Karpas-422 (cell line): Measurements from ENCODE around the gene MXRA8. TPM values are rescaled to one million over a fixed set of nuclear protein-coding genes. Genes with fewer than 3 reads are reported as not detected.
"Not testable (repeated sequence)": the region's sequence is repeated elsewhere in the genome, so short reads cannot be mapped to it uniquely, and the experiment has no call there.

ENCODE experiments used
- DNase-seq: peaks from one replicate; pipeline ENCODE4 v3.0.0-alpha.2; 2015
- H2AFZ ChIP-seq: fragments of 200-600 bp; sonication (generic); 2 replicates; pipeline ENCODE4 v1.6.1; 2014; ENCODE audit warnings: antibody characterized with exemption, low read length, mixed read lengths
- H3K27ac ChIP-seq: fragments of 200-600 bp; sonication (generic); 2 replicates; pipeline ENCODE4 v1.5.1; 2014; ENCODE audit warnings: mild to moderate bottlenecking, low read length, moderate library complexity
- H3K27me3 ChIP-seq: fragments of 200-600 bp; sonication (generic); 2 replicates; pipeline ENCODE4 v1.6.1; 2014; ENCODE audit warnings: low read length, mixed read lengths
- H3K36me3 ChIP-seq: fragments of 200-600 bp; sonication (generic); 2 replicates; pipeline ENCODE4 v1.6.1; 2014; ENCODE audit warnings: low read length, mixed read lengths; ENCODE audit not compliant: insufficient read depth
- H3K4me1 ChIP-seq: fragments of 200-600 bp; sonication (generic); 2 replicates; pipeline ENCODE4 v1.6.1; 2014; ENCODE audit warnings: mild to moderate bottlenecking, low read length, mixed read lengths
- H3K4me2 ChIP-seq: fragments of 200-600 bp; sonication (generic); 2 replicates; pipeline ENCODE4 v1.6.1; 2014; ENCODE audit warnings: low read length, low read depth, mild to moderate bottlenecking; ENCODE audit not compliant: poor library complexity, severe bottlenecking
- H3K4me3 ChIP-seq: fragments of 200-600 bp; sonication (generic); 2 replicates; pipeline ENCODE4 v1.5.1; 2014; ENCODE audit warnings: mild to moderate bottlenecking, antibody characterized with exemption, low read length, mixed read lengths
- H3K79me2 ChIP-seq: fragments of 200-600 bp; sonication (generic); 2 replicates; pipeline ENCODE4 v1.6.1; 2014; ENCODE audit warnings: mild to moderate bottlenecking, low read length, mixed read lengths
- H3K9ac ChIP-seq: fragments of 200-600 bp; sonication (generic); 2 replicates; pipeline ENCODE4 v1.6.0; 2014; ENCODE audit warnings: low read length
- H3K9me2 ChIP-seq: fragments of 200-600 bp; sonication (generic), shearing (Covaris generic); replicated peaks from 2 replicates; pipeline ENCODE4 v1.6.0; 2014; ENCODE audit warnings: mild to moderate bottlenecking, low read length, moderate library complexity; ENCODE audit not compliant: insufficient read depth
- H3K9me3 ChIP-seq: fragments of 300-700, 200-600 bp; sonication (generic); 2 replicates; pipeline ENCODE4 v1.6.1; 2014; ENCODE audit warnings: low read length, mixed read lengths
- H4K20me1 ChIP-seq: fragments of 200-600 bp; sonication (generic); 2 replicates; pipeline ENCODE4 v1.6.1; 2014; ENCODE audit warnings: mild to moderate bottlenecking, antibody characterized with exemption, low read length, low read depth; ENCODE audit not compliant: insufficient read depth
- total RNA-seq: library from RNA; depleted of rRNA; stranded (reverse); fragments of >200 nt; shearing (Covaris generic); gene quantifications from 2 replicates; pipeline ENCODE4 v1.2.3, GENCODE V29; 2014; ENCODE audit warnings: low replicate concordance

MXRA8 gene
- total RNA-seq, 1 experiment from 2014 or later, result not detected

DNA sequence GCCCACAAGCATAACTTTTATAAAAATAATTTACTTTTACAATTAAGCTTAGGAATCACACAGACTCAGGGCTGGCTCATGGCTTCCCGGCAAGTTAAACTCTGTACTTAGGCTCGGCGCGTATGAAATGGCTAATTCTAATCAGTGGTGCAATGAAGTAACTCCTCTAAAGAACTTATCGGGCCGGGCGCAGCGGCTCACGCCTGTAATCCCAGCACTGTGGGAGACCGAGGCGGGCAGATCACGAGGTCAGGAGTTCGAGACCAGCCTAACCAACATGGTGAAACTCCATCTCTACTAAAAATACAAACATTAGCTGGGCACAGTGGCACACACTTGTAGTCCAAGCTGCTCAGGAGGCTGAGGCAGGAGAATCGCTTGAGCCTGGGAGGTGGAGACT lies 11.7 kb upstream of the MXRA8 start:
- H3K4me2 ChIP-seq, H3K4me3 ChIP-seq: not testable (repeated sequence)
- peaks cover 18% of the 10 kb centered on the region for H3K9me3 ChIP-seq

DNA sequence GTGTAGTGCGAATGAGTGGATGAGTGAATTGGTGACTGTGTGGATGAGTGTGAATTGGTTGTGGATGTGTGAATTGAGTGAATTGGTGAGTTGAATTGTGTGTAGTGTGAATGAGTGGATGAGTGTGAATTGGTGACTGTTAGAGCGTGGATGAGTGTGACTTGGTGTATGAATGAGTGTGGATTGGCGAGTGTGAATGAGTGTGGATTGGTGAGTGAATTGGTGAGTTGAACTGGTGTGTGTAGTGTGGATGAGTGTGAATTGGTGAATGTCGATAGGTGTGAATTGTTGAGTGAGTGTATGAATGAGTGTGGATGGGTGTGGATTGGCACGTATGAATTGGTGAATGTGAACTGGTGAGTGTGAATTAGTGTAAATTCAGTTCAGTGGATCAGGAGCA lies 9.0 kb upstream of the MXRA8 start:
- Histone ChIP-seq H4K20me1 (no peaks in the 10 kb centered on the region), H3K4me3 (no peak overlapping the region), H3K79me2 (peaks cover 5% of the 10 kb centered on the region; the same call in 1 of the 2 replicates), H3K36me3 (no peaks in the 10 kb centered on the region), H2AFZ (no peak overlapping the region), H3K9me3 (peaks cover 18% of the 10 kb centered on the region), H3K4me2 (no peak overlapping the region), H3K27ac (no peak overlapping the region), H3K27me3 (no peaks in the 10 kb centered on the region), H3K4me1 (peaks cover 9% of the 10 kb centered on the region), H3K9me2 (no peaks in the 10 kb centered on the region), H3K9ac (no peak overlapping the region)
- no peak for DNase-seq

More for the DNA sequence above, 11.7 kb upstream of the MXRA8 start:
- not testable (repeated sequence) for H2AFZ ChIP-seq, H3K9ac ChIP-seq, H3K9me2 ChIP-seq, H3K27ac ChIP-seq, DNase-seq, H4K20me1 ChIP-seq, H3K36me3 ChIP-seq, H3K27me3 ChIP-seq
- Histone ChIP-seq H3K4me1 (peaks cover 27% of the 10 kb centered on the region), H3K79me2 (peaks cover 26% of the 10 kb centered on the region)

DNA sequence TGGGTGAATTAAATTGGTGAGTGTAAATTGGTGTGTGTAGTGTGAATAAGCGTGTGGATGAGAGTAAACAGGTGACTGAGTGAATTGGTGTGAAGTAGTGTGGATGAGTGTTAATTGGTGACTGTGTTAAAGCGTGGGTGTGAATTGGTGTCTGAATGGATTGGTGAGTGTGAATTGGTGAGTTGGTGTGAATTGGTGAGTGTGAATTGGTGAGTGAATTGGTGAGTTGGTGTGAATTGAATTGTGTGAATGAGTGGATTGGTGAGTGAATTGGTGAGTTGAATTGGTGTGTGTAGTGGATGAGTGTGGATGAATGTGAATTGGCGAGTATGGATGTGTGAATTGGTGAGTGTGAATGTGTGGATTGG lies 8.3 kb upstream of the MXRA8 start:
- H3K9ac ChIP-seq, result no peak overlapping the region
- no peak overlapping the region for H3K4me2 ChIP-seq
- H3K36me3 ChIP-seq, result no peaks in the 10 kb centered on the region
- H3K9me3 ChIP-seq, result peaks cover 18% of the 10 kb centered on the region
- peaks cover 5% of the 10 kb centered on the region for H3K4me1 ChIP-seq
- H3K27me3 ChIP-seq, result no peaks in the 10 kb centered on the region
- H4K20me1 ChIP-seq, result no peaks in the 10 kb centered on the region
- no peak overlapping the region for H3K4me3 ChIP-seq
- no peak overlapping the region for H3K27ac ChIP-seq
- DNase-seq, result no peak
- H2AFZ ChIP-seq, result no peak overlapping the region
- peaks cover 4% of the 10 kb centered on the region; the same call in 1 of the 2 replicates for H3K79me2 ChIP-seq
- H3K9me2 ChIP-seq, result no peaks in the 10 kb centered on the region

DNA sequence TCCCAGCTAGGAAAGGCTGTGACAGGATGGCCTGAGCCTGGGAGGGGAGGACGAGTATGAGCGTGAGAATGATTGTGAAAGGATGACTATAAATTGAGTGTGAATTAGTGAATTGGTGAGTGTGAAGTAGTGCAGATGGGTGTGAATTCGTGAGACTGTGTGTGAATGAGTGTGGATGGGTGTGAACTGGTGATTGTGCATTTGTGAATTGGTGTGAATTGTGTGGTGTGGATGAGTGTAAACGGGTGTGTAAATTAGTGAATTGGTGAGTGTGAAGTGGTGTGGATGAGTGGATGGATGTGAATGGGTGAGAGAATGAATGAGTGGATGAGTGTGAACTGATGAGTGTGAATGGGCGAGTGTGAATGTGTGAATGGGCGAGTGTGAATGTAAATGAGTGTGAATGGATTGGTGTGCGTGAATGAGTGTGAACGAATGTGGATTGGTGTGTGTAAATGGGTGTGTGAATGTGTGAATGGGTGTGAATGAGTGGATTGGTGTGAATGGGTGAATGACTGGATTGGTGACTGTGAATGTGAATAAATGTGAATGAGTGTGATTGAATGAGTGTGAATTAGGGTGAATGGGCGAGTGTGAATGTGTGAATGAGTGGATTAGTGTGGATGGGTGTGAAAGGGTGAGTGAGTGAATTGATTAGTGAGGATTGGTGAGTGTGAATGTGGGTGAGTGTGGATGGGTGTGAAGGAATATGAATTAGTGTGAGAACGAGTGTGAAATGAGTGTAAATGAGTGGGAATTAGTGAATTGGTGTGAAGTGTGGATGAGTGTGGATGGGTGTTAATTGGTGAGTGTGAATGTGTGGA lies 7.7 kb upstream of the MXRA8 start:
- Histone ChIP-seq H3K4me1 (0 out of 2 replicates have a peak, but pooled peaks cover 3% of the 10 kb centered on the region), H3K27ac (no peak overlapping the region), H3K9ac (no peak overlapping the region), H3K27me3 (no peaks in the 10 kb centered on the region), H3K79me2 (no peaks in the 10 kb centered on the region), H3K4me3 (no peak overlapping the region), H4K20me1 (no peaks in the 10 kb centered on the region), H3K4me2 (no peak overlapping the region), H3K9me2 (no peaks in the 10 kb centered on the region), H2AFZ (no peak overlapping the region), H3K9me3 (peaks cover 18% of the 10 kb centered on the region), H3K36me3 (no peaks in the 10 kb centered on the region)
- DNase-seq, result no peak

DNA sequence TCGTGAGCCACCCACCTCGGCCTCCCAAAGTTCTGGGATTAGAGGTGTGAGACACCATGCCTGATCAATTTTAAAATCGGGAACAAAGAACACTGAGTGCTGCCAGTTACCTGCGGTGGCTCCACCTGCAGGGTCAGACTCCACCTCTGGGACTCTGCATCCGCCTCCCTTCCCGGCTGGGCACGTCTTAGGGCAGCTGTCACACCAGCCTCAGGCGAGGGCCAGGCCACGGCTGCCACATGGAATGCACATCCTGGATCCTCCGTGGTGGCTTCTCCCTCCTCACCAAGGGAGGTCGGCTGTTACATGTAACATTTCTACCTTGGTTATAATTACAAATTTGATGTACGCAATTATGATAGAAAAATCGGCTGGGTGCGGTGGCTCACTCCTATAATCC lies 5.9 kb upstream of the MXRA8 start:
- H3K9me3 ChIP-seq, result peaks cover 18% of the 10 kb centered on the region
- no peak overlapping the region for H3K27ac ChIP-seq
- no peaks in the 10 kb centered on the region for H3K9me2 ChIP-seq
- H3K4me1 ChIP-seq, result 0 out of 2 replicates have a peak, but pooled peaks cover 3% of the 10 kb centered on the region
- H3K36me3 ChIP-seq, result no peaks in the 10 kb centered on the region
- H3K79me2 ChIP-seq, result no peaks in the 10 kb centered on the region
- no peak overlapping the region for H3K4me2 ChIP-seq
- no peak overlapping the region for H3K9ac ChIP-seq
- H2AFZ ChIP-seq, result no peak overlapping the region
- no peaks in the 10 kb centered on the region for H3K27me3 ChIP-seq
- no peak overlapping the region for H3K4me3 ChIP-seq
- no peaks in the 10 kb centered on the region for H4K20me1 ChIP-seq
- no peak for DNase-seq

DNA sequence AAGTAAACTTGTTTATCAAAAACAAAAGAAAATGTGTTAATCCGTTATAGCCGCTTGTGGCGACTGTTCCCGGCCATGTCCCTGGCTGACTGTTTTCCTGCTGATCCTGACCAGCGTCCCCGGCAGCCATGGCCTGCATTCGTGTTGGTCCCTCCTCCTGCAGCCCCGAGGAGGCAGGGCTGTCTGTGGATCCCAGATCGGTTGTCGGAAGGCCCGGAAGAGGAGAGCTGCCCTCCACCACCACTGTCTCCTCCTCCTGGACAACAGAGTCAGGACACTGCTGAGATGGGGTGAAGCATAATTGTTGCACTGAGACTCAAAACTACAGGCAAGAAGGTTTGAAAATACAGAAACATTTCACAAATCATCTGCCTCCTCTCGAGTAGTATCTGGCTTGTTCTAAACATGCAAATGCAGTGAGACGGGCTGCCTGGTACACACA lies 3.6 kb upstream of the MXRA8 start:
- Histone ChIP-seq H4K20me1 (no peaks in the 10 kb centered on the region), H3K4me2 (no peak overlapping the region), H3K4me3 (no peak overlapping the region), H3K9me3 (peaks cover 14% of the 10 kb centered on the region), H3K27me3 (no peaks in the 10 kb centered on the region), H3K9ac (no peak overlapping the region), H3K4me1 (0 out of 2 replicates have a peak, but pooled peaks cover 3% of the 10 kb centered on the region), H2AFZ (no peak overlapping the region), H3K27ac (no peak overlapping the region), H3K79me2 (no peaks in the 10 kb centered on the region), H3K36me3 (no peaks in the 10 kb centered on the region), H3K9me2 (no peaks in the 10 kb centered on the region)
- DNase-seq, result no peak

DNA sequence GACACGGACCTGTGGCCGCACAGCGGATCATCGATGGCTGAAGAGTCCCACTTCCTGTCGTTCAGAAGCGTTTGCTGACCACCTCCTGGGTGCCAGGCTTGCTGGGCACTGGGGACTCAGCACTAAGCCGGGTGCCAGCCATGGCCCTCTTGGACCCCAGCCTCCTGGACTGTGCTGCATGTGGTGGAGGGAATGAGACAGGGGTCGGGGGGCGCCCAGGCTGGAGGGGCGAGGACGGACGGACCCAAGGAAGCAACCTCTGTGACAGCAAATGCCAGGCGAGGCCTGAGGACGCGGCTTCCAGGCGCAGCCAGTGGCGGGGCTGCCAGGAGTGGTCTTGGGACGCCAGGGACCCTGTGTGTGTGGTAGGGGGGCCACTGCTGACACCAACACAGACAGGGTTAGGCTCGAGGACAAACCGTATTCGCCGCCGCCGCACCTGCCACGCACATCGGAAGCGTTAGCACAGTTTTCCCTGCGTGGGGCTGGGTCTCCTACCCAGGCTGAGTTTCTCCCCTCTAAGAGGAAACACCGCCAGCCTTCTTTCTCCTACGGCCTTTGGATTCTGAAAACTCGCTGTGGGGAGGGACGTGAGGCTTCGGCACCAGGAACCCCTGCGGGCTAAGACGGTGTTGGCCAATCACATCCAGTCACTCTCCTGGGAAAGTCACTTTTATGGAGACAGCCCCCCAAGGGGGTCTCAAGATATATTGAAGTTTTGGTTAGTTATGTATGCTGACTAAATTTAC lies 3.1 kb upstream of the MXRA8 start:
- no peak overlapping the region for H3K9ac ChIP-seq
- H2AFZ ChIP-seq, result no peak overlapping the region
- no peaks in the 10 kb centered on the region for H4K20me1 ChIP-seq
- no peaks in the 10 kb centered on the region for H3K9me2 ChIP-seq
- no peak for DNase-seq
- no peaks in the 10 kb centered on the region for H3K36me3 ChIP-seq
- no peak overlapping the region for H3K27ac ChIP-seq
- H3K79me2 ChIP-seq, result no peaks in the 10 kb centered on the region
- H3K27me3 ChIP-seq, result no peaks in the 10 kb centered on the region
- H3K4me3 ChIP-seq, result no peak overlapping the region
- H3K9me3 ChIP-seq, result peaks cover 8% of the 10 kb centered on the region
- H3K4me2 ChIP-seq, result no peak overlapping the region
- 0 out of 2 replicates have a peak, but pooled peaks cover 3% of the 10 kb centered on the region for H3K4me1 ChIP-seq

DNA sequence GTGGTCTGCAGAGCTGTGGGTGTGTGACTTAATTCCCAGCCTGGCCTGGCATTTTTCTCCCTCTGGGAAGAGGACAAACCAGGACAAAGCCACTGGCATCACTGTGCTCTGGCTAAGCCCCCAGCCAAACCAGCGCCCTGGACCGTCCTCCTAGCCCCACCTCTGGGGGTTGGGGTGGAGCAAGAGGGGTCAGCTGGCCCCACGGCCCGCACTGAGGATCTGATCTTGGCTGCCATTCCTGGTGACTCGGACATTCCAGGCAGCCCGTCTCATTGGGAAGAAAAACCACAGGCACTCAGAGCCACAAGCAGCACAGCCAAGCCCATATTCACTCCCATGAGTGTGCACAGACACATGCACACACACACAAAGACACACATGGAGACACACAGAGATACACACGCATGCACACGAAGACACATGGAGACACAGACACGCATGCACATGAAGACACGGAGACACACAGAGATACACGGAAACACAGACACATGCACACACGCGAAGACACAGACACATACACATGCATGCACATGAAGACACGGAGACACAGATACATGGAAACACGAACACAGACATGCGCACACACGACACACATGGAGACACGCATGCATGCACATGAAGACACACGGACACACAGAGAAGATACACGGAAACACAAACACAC lies 2.3 kb upstream of the MXRA8 start:
- H3K27me3 ChIP-seq, result no peaks in the 10 kb centered on the region
- H3K9me3 ChIP-seq, result no peaks in the 10 kb centered on the region
- no peak overlapping the region for H3K4me2 ChIP-seq

More for the DNA sequence above, 2.3 kb upstream of the MXRA8 start:
- no peak overlapping the region for H3K4me3 ChIP-seq
- H3K9ac ChIP-seq, result no peak overlapping the region
- no peaks in the 10 kb centered on the region for H4K20me1 ChIP-seq
- no peaks in the 10 kb centered on the region for H3K9me2 ChIP-seq
- no peaks in the 10 kb centered on the region for H3K36me3 ChIP-seq
- no peak overlapping the region for H3K27ac ChIP-seq
- no peaks in the 10 kb centered on the region for H3K79me2 ChIP-seq
- H2AFZ ChIP-seq, result no peak overlapping the region
- no peak for DNase-seq
- H3K4me1 ChIP-seq, result 0 out of 2 replicates have a peak, but pooled peaks cover 3% of the 10 kb centered on the region
